ENCODE measurements around the gene HOGA1. TPM values are rescaled to one million over a fixed set of nuclear protein-coding genes. Genes with fewer than 3 reads are reported as not detected.
"Not testable (repeated sequence)": the region's sequence is repeated elsewhere in the genome, so short reads cannot be mapped to it uniquely, and the experiment has no call there.

The HOGA1 gene
- total and polyA plus RNA-seq, 2 experiments from 2014 or later: 5.8 to 6.9 TPM

DNA sequence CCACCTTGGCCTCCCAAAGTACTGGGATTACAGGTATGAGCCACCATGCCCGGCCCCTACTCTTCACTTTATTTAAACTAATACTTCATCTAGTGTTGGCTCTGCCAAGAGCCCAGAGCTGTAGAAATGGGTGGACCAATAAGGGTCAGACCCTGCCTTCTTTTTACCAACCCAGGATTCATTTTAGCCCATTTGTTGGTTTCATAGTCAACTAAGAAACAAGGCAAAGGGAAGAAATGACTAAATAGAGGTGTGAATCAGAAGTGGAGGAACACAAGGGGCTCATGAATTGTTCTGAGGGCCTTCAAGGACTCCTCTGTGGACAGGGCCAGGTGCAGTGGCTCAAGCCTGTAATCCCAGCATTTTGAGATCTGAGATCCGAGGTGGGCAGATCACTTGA is 10.5 kb upstream of the HOGA1 start:
- H3K27me3 ChIP-seq: no peaks in the 10 kb centered on the region
- no peak for DNase-seq (ENCODE audit: low spot score)
- no peaks in the 10 kb centered on the region for H3K36me3 ChIP-seq (replicated peaks; ENCODE audit: insufficient read depth, low read depth)
- H4K20me1 ChIP-seq (ENCODE audit: insufficient read depth, poor library complexity, severe bottlenecking): no peaks in the 10 kb centered on the region
- no peak overlapping the region for H2AFZ ChIP-seq
- no peak overlapping the region for H3K4me2 ChIP-seq
- H3K9me2 ChIP-seq (replicated peaks; ENCODE audit: insufficient read depth): no peaks in the 10 kb centered on the region
- peaks cover 19% of the 10 kb centered on the region for H3K4me1 ChIP-seq (ENCODE audit: insufficient read depth)
- no peaks in the 10 kb centered on the region for H3K79me2 ChIP-seq
- WGBS (ENCODE audit: low lambda C conversion rate, missing lambda C conversion rate): 48% methylated on average over 2 of the region's 2 CpGs
- H3K4me3 ChIP-seq: no peak overlapping the region
- H3K9me3 ChIP-seq (ENCODE audit: low read depth): no peaks in the 10 kb centered on the region
- TF ChIP-seq EZH2phosphoT487 (IDR thresholded peaks at IDR 0.05; ENCODE audit: low read depth, severe bottlenecking, unreplicated experiment) (no peak), EZH2 (IDR thresholded peaks at IDR 0.05; ENCODE audit: borderline replicate concordance) (no peak), CTCF (IDR thresholded peaks at IDR 0.05; ENCODE audit: poor library complexity) (no peak)
- no peak overlapping the region for H3K27ac ChIP-seq

- H3K4me2 ChIP-seq: no peak overlapping the region
- no peaks in the 10 kb centered on the region for H3K79me2 ChIP-seq
- TF ChIP-seq CTCF (IDR thresholded peaks at IDR 0.05; ENCODE audit: poor library complexity) (no peak), EZH2 (IDR thresholded peaks at IDR 0.05; ENCODE audit: borderline replicate concordance) (no peak), EZH2phosphoT487 (IDR thresholded peaks at IDR 0.05; ENCODE audit: low read depth, severe bottlenecking, unreplicated experiment) (no peak)
- H3K27me3 ChIP-seq: no peaks in the 10 kb centered on the region
- H3K36me3 ChIP-seq (replicated peaks; ENCODE audit: insufficient read depth, low read depth): no peaks in the 10 kb centered on the region
- H4K20me1 ChIP-seq (ENCODE audit: insufficient read depth, poor library complexity, severe bottlenecking): no peaks in the 10 kb centered on the region
- H3K9me3 ChIP-seq (ENCODE audit: low read depth): no peaks in the 10 kb centered on the region
- peak overlapping the region; percentile 20 for H3K27ac ChIP-seq
- WGBS (ENCODE audit: low lambda C conversion rate, missing lambda C conversion rate): 78% methylated on average over 4 of the region's 4 CpGs
- H3K4me3 ChIP-seq: no peak overlapping the region
- no peaks in the 10 kb centered on the region for H3K9me2 ChIP-seq (replicated peaks; ENCODE audit: insufficient read depth)
- DNase-seq (ENCODE audit: low spot score): peak; percentile 51
- H2AFZ ChIP-seq: no peak overlapping the region
- H3K4me1 ChIP-seq (ENCODE audit: insufficient read depth): peaks cover 19% of the 10 kb centered on the region
These were observed 9.6 kb upstream of the HOGA1 start for GRCh38 chr10:97574374-97575126.

DNA sequence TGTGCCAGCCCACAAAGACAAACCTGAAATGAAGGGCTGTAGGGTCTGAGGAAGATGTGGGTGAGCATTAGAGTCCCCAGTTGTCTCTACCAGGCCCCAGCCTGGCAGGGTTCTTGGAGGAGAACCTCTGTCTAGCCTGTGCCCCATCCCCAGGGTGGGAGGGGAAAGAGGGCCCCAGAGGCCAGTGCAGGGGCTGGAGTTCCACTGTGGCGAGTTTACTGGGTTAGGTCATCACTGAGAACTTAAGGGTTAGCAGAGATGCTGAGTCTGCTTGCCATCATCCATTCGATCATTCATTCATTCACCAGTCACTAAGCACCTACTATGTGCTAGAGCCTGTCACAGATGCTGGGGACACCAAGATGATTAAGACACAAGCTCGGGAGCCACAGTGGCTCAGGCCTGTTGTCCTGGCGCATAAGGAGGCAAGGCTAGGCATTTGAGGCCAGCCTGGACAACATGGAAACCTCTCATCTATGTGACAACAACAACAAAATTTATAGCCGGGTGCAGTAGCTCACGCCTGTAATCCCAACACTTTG is 9.0 kb upstream of the HOGA1 start:
- Histone ChIP-seq H3K27ac (peak overlapping the region; percentile 20), H3K9me3 (ENCODE audit: low read depth) (no peaks in the 10 kb centered on the region), H3K9me2 (replicated peaks; ENCODE audit: insufficient read depth) (no peaks in the 10 kb centered on the region), H3K4me3 (no peak overlapping the region), H3K4me1 (ENCODE audit: insufficient read depth) (peaks cover 19% of the 10 kb centered on the region), H2AFZ (no peak overlapping the region), H3K36me3 (replicated peaks; ENCODE audit: insufficient read depth, low read depth) (no peaks in the 10 kb centered on the region), H3K27me3 (no peaks in the 10 kb centered on the region), H3K4me2 (no peak overlapping the region), H4K20me1 (ENCODE audit: insufficient read depth, poor library complexity, severe bottlenecking) (no peaks in the 10 kb centered on the region), H3K79me2 (no peaks in the 10 kb centered on the region)
- TF ChIP-seq CTCF (IDR thresholded peaks at IDR 0.05; ENCODE audit: poor library complexity): no peak
- TF ChIP-seq EZH2 (IDR thresholded peaks at IDR 0.05; ENCODE audit: borderline replicate concordance): no peak
- no peak for TF ChIP-seq EZH2phosphoT487 (IDR thresholded peaks at IDR 0.05; ENCODE audit: low read depth, severe bottlenecking, unreplicated experiment)
- no peak for DNase-seq (ENCODE audit: low spot score)
- 89% methylated on average over 6 of the region's 6 CpGs for WGBS (ENCODE audit: low lambda C conversion rate, missing lambda C conversion rate)

DNA sequence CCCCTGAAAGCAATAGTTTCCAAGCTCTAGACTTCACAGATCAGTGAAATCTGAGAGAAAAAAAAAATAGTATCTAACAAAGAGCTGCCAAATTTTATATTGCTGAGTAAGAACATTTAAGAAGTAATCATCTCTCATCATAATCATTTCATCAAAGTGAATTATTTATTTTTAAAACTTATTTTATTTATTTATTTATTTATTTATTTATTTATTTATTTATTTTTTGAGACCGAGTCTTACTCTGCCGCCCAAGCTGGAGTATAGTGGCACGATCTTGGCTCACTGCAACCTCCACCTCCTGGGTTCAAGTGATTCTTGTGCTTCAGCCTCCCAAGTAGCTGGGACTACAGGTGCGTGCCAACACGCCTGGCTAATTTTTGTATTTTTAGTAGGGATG is 7.7 kb upstream of the HOGA1 start:
- H3K36me3 ChIP-seq (replicated peaks; ENCODE audit: insufficient read depth, low read depth); H3K27me3 ChIP-seq; DNase-seq (ENCODE audit: low spot score); H3K4me3 ChIP-seq; H3K9me3 ChIP-seq (ENCODE audit: low read depth); H3K79me2 ChIP-seq; H2AFZ ChIP-seq; H3K4me2 ChIP-seq; H4K20me1 ChIP-seq (ENCODE audit: insufficient read depth, poor library complexity, severe bottlenecking); H3K27ac ChIP-seq; H3K9me2 ChIP-seq (replicated peaks; ENCODE audit: insufficient read depth): not testable (repeated sequence)
- 40% methylated on average over 5 of the region's 5 CpGs for WGBS (ENCODE audit: low lambda C conversion rate, missing lambda C conversion rate)
- peaks cover 14% of the 10 kb centered on the region for H3K4me1 ChIP-seq (ENCODE audit: insufficient read depth)

Measured in hepatocyte (in vitro differentiated cells).